Head of caudate nucleus (tissue), 42 donors: ENCODE measurements around the gene EFEMP1.

ENCODE experiments used
- DNase-seq, 42 donors: peaks; one replicate each; pipeline versions ENCODE4 v3.0.0 to v3.0.0-alpha.2; 2020 to 2021; ENCODE audit warnings: mixed read lengths in 7 of 42
- intact Hi-C: fragments of 100-400 bp; cut with DNase I; formaldehyde crosslinking; loops from one replicate; pipeline ENCODE4 v1.15.0; 2022

The EFEMP1 gene

GRCh38 chr2:55923091-55923981 lies at the start of gene EFEMP1:
TSS of gene EFEMP1 (minus strand) at chr2:55923782. CDS start at chr2:55922440, 1,342 bp downstream.
- peak in 40 of 42 donors; percentile 31 to 81 (median 61) for DNase-seq
- intact Hi-C loops, result no loop called here

GRCh38 chr2:55970500-55970899 lies 46.9 kb upstream of the EFEMP1 start:
- intact Hi-C loops, result no loop called here

GRCh38 chr2:55968941-55969340 lies 45.4 kb upstream of the EFEMP1 start:
- DNase-seq, result no peak
- intact Hi-C loops, result no loop called here

More at GRCh38 chr2:55970500-55970899, 46.9 kb upstream of the EFEMP1 start:
- DNase-seq, result no peak

GRCh38 chr2:55966401-55967118 lies 43.0 kb upstream of the EFEMP1 start:
- peak in 41 of 42 donors; percentile 6 to 85 (median 41) for DNase-seq
- intact Hi-C loops, result no loop called here

DNA sequence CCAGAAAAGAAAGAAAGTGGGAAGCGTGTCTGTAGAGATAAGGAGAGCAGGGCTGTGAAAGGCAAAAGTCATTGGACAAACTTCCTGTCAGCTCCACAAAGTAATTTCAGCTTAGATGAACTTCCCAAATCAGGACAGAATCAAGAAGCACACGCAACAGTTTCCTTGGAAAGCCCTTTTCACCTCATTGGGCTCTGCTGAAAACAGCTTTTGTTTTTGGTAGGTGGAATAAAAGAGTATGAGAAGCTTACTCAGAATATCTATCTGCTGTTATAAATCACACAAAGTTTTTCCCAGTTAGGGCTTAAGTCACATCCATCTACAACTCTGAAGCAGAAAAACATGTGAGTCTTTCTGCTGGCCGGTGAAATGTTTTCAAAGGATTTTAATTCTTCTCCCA lies 42.4 kb upstream of the EFEMP1 start:
- no peak for DNase-seq
- intact Hi-C loops, result no loop called here

DNA sequence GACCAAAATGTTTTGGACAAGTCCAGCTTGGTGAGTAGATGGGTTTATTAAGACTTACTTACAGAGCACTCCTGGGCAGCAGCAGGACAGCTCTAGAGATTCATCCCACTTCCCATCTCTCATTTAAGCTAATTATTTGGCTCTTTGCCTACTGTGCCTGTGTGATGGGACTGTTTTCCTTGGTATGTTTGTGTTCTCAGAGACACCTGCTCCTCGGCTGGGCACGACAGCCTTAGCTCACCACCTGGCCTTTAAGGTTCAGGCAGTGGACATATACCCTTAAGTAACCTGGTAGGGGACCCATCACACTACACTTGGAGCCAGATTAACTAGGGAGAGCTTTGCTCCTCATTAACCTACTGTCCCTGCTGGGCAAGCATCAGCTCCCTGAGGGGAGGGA lies 41.7 kb upstream of the EFEMP1 start:
- intact Hi-C loops, result no loop called here
- no peak for DNase-seq

- intact Hi-C loops, result no loop called here
- DNase-seq, result no peak
Observed at GRCh38 chr2:55962915-55963314, 39.3 kb upstream of the EFEMP1 start.

- intact Hi-C loops, result no loop called here
- peak in 23 of 42 donors; percentile 3 to 66 (median 18) for DNase-seq
Observed at GRCh38 chr2:55961318-55961911, 37.8 kb upstream of the EFEMP1 start.

DNA sequence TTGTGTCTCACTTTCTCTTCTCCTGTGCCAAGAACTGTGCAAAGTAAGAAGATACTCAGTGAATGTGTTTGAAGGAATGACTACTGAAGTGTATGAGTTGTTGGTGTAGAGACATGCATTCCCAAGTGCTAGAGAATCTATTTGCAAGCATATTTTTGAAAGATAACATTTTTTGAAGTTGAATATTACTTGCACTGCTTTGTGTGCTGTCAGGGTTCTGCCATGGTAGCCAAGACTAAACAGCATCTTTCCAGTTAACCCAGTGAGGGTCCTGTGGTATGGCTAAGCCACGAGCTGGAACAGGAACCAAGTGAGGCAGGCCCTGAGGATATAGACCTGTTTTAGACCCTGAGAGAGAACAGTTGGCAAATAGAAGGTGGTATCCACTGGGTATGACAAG lies 35.2 kb upstream of the EFEMP1 start:
- no peak for DNase-seq
- intact Hi-C loops, result no loop called here

- intact Hi-C loops, result no loop called here
Observed at GRCh38 chr2:55957142-55957541, 33.6 kb upstream of the EFEMP1 start.

DNA sequence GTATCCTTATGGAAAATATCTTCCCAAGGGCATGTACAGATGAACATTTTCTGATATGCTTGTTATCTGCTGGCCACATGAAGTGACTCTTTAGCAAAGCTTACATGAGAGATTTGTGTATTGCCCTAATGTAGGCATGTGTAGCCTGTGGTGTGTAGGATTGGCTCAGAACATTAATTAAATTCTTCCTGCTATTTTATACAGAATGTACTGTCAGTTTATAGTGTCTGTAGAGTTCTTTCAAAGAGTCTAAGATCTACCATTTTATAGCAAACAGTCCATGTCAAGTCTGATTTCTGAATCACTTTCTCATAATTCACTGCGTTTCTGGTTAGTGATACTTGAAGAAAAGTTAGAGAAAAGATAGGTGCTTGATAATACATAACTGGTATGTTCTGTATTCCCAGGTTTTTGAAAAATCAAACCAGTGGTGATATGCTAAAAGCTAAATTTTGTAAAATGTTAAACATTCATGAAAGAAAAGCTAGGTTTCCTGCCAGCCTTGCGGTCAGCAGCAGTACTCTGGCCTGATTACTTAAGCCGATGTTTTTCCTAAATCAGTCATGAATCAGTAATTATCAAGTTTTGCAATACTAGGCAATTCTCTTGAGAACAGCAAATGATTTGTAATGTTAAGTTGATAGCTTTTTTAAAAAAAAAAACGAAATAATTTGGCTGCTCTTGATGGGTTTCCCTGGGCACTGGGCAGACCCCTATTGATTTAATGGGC lies 30.9 kb upstream of the EFEMP1 start:
- intact Hi-C loops, result no loop called here
- no peak for DNase-seq

More at GRCh38 chr2:55957142-55957541, 33.6 kb upstream of the EFEMP1 start:
- peak in 1 of 42 donors; percentile 41 for DNase-seq

DNA sequence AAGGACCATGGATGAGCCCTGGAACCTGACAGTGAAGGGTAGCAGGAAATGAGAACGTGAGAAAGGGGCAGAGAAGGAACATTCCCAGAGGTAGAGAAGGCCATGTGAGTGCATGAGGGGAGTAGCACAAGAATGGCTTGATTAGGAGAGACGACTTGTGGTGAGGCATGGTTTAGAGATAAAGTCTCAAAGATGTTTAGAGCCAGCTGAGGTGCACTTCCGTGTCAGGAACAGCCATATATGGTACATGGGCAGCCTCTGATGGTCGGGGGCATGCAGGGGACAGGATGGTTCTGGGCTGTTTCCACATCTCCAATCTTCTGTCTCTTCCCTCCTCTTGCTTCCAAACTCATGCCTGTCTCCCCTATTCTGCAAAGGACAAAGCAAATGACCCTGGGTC lies 28.8 kb upstream of the EFEMP1 start:
- intact Hi-C loops, result no loop called here
- no peak for DNase-seq

DNA sequence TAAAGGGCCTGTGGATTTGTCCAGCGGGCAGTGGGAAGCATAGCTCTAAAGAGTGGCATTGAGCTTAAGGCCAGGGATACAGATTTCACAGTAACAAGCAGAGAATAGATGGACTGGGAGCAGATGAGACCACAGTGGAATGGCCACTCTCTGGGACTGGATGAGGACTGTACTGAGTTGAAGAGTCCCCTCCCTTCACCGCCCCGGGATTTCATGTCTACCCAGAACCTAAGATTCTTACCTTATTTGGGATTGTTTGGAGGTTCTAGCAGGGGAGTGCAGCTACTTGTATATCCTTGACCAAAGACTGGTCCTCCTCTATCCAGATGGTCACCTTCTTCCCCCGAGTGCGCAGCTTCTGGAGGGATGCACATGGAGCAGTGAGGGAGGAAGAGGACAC lies 28.0 kb upstream of the EFEMP1 start:
- DNase-seq, result no peak
- intact Hi-C loops, result no loop called here

- intact Hi-C loops, result no loop called here
- DNase-seq, result no peak
Observed at GRCh38 chr2:55949613-55950012, 26.0 kb upstream of the EFEMP1 start.

DNA sequence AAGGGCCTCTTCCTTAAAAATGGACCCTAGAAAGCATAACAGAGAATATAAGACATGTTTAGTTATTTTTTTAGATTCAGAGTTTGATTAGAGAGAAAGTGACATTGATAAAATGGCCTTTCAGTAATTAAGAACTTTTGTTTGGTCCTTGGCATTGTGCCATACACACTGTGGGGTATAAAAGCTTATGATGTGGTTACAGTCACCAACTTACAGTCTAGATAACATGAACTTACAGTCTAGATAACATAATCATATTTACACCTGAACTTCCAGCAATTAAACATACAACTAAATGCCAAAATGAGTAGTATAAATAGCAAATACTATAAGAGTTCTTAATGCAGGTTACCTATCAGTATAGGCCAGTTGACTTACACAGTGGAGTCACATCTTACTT lies 25.6 kb upstream of the EFEMP1 start:
- intact Hi-C loops, result no loop called here
- no peak for DNase-seq

- intact Hi-C loops, result no loop called here
- no peak for DNase-seq
Observed at GRCh38 chr2:55948176-55948923, 24.8 kb upstream of the EFEMP1 start.

DNA sequence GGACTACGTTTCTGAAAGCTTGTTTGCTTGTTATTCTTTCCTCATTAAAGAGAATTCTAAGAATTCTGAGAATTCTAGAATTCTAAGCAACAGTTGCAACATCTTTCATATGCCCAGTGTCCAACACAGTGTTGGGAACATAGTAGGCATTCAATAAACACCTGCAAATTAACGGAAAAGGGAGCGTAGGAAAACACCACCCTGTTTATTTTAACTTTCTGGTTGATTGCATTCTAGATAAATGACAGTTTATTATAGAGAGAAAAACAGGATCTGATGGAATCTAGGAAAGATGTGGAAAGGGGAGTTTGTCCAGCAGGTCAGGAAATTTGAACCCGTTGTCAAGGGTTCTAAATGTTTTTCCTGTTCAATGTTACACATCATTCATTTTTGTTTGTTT lies 24.2 kb upstream of the EFEMP1 start:
- DNase-seq, result no peak
- intact Hi-C loops, result no loop called here

DNA sequence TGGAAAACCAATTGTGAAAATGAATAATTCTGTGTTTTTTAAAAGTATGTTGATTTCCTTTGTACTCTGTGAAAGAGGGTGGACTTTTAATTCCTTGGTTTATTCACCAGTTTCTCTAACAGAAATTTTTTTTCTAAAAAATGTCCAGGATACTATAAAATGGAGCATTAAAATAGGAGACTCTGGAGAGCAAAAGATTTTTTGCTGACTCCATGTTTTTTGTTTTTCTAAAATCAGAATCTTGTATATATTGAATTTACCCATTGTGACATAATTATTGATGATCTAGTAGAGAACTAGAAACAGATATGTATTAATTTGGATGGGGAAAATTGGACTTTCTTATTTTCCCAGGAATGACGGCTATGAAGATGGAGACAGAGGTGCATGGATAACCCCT lies 23.2 kb upstream of the EFEMP1 start:
- intact Hi-C loops, result no loop called here
- DNase-seq, result no peak

GRCh38 chr2:55943466-55943865 lies 19.9 kb upstream of the EFEMP1 start:
- no peak for DNase-seq
- intact Hi-C loops, result no loop called here
